ENCODE data around the gene IPO11.

- no peak for TF ChIP-seq CTCF (conservative IDR thresholded peaks at IDR 0.05)
- no peak for TF ChIP-seq EZH2 (IDR thresholded peaks at IDR 0.05; ENCODE audit: low read depth)
These were observed 227.9 kb downstream of the IPO11 start for GRCh38 chr5:62640446-62640845.
